A673 (cell line): ENCODE results near the gene TLDC2.

Experiments
- CTCF ChIP-seq: fragments of 300-800, 200-600 bp; sonication (generic); conservative IDR thresholded peaks from 2 replicates; pipeline ENCODE4 v1.5.1; 2017; ENCODE audit warnings: low read depth, mild to moderate bottlenecking, antibody characterized with exemption, low read length, moderate library complexity, mixed read lengths
- EZH2 ChIP-seq: fragments of 200-600 bp; sonication (generic); IDR thresholded peaks from 2 replicates; pipeline ENCODE4 v1.6.1; 2017; ENCODE audit warnings: borderline replicate concordance, low read depth, mild to moderate bottlenecking, mixed read lengths, antibody characterized with exemption, low read length; ENCODE audit not compliant: poor library complexity, severe bottlenecking

GRCh38 chr20:36878941-36879340 is 3.0 kb downstream of the TLDC2 start:
- TF ChIP-seq EZH2: no peak
- no peak for TF ChIP-seq CTCF
